Body of pancreas (tissue), 4 donors: ENCODE measurements around the gene CDH20. TPM values are rescaled to one million over a fixed set of nuclear protein-coding genes. Genes with fewer than 3 reads are reported as not detected.

Source experiments
- ATAC-seq: fragments of 150-250 bp; one replicate; pipeline ENCODE4 v1.9.1; 2016
- DNase-seq, 4 donors: peaks; one replicate each; pipeline ENCODE4 v3.0.0-alpha.2; 2019
- H3K27ac ChIP-seq, 4 donors: fragments of 200-600 bp; sonication (generic); 1 replicate in 3 of 4; 2 replicates in 1 of 4; pipeline versions ENCODE4 v1.5.1 to v1.6.1; 2016 to 2019; ENCODE audit warnings: mild to moderate bottlenecking in 1 of 4, mixed read lengths in 1 of 4, moderate library complexity in 1 of 4
- H3K27me3 ChIP-seq, 2 donors: fragments of 200-600 bp; sonication (generic); one replicate each; pipeline ENCODE4 v1.6.0; 2016; ENCODE audit warnings: mild to moderate bottlenecking in 1 of 2
- H3K36me3 ChIP-seq, 2 donors: fragments of 200-600 bp; sonication (generic); replicated peaks in 1 of 2; 2 replicates each; pipeline ENCODE4 v1.5.1; 2016; ENCODE audit warnings: low read depth in 2 of 2; ENCODE audit not compliant: insufficient read depth in 1 of 2
- H3K4me1 ChIP-seq: fragments of 200-600 bp; sonication (generic); one replicate; pipeline ENCODE4 v1.6.0; 2016
- H3K4me3 ChIP-seq, 2 donors: fragments of 200-600 bp; sonication (generic); 1 replicate in 1 of 2; 2 replicates in 1 of 2; pipeline ENCODE4 v1.5.1; 2016 to 2019
- H3K9me3 ChIP-seq, 3 donors: fragments of 200-600 bp; sonication (generic); 1 replicate in 2 of 3; 2 replicates in 1 of 3; pipeline ENCODE4 v1.5.1; 2016
- CTCF ChIP-seq, 7 experiments: fragments of 450-650 bp in 4 of 7; fragments of 200-600 bp in 3 of 7; sonication (generic) in 3 of 7; IDR thresholded peaks; one replicate each; pipeline ENCODE4 v1.5.1; 2016 to 2019; ENCODE audit warnings: antibody characterized with exemption in 7 of 7
- POLR2A ChIP-seq, 3 donors: fragments of 450-650 bp; IDR thresholded peaks; one replicate each; pipeline ENCODE4 v1.6.1; 2016; ENCODE audit warnings: antibody characterized with exemption in 3 of 3, mild to moderate bottlenecking in 2 of 3
- WGBS, 2 donors: methylation state at CpG; one replicate each; pipeline ENCODE4 v1.1.5; 2017; 5-methylcytosine and 5-hydroxymethylcytosine counted together
- intact Hi-C: fragments of 100-400 bp; cut with DNase I; formaldehyde crosslinking; loops from one replicate; pipeline ENCODE4 v1.15.1; 2023
- total RNA-seq, 2 donors: library from RNA; depleted of rRNA; stranded (reverse); fragments of >200 nt; gene quantifications; one replicate each; pipeline ENCODE4 v1.1.0, GENCODE V29; 2016

Gene CDH20
- total RNA-seq, 2 donors from 2014 or later: 0.26 to 6.3 TPM

GRCh38 chr18:61323951-61324350 lies 9.3 kb upstream of the CDH20 start:
- Histone ChIP-seq H3K9me3 (no peaks in the 10 kb centered on the region), H3K27ac (no peak overlapping the region), H3K27me3 (no peaks in the 10 kb centered on the region), H3K36me3 (no peaks in the 10 kb centered on the region), H3K4me3 (no peak overlapping the region), H3K4me1 (no peaks in the 10 kb centered on the region)
- intact Hi-C loops: no loop called here
- TF ChIP-seq CTCF (IDR thresholded peaks at IDR 0.05) (no peak), POLR2A (IDR thresholded peaks at IDR 0.05) (no peak)
- WGBS, 2 donors: 54 to 66% methylated on average over 1 of the region's 1 CpG
- ATAC-seq (no peak), DNase-seq (no peak)

GRCh38 chr18:61326407-61326806 lies 6.8 kb upstream of the CDH20 start:
- Histone ChIP-seq H3K4me3 (no peak overlapping the region), H3K9me3 (no peaks in the 10 kb centered on the region), H3K4me1 (no peaks in the 10 kb centered on the region), H3K36me3 (no peaks in the 10 kb centered on the region), H3K27ac (no peak overlapping the region), H3K27me3 (no peaks in the 10 kb centered on the region)
- intact Hi-C loops: no loop called here
- DNase-seq (no peak), ATAC-seq (no peak)
- TF ChIP-seq POLR2A (IDR thresholded peaks at IDR 0.05) (no peak), CTCF (IDR thresholded peaks at IDR 0.05) (no peak)

GRCh38 chr18:61329398-61329797 lies 3.8 kb upstream of the CDH20 start:
- Histone ChIP-seq H3K4me1 (peaks cover 11% of the 10 kb centered on the region), H3K36me3 (no peaks in the 10 kb centered on the region), H3K27ac (no peak overlapping the region), H3K27me3 (peaks cover 0 to 6% of the 10 kb centered on the region in 2 donors), H3K9me3 (no peaks in the 10 kb centered on the region), H3K4me3 (no peak overlapping the region)
- DNase-seq (no peak), ATAC-seq (no peak)
- WGBS, 2 donors: 31 to 35% methylated on average over 3 of the region's 3 CpGs
- no peak for TF ChIP-seq CTCF (IDR thresholded peaks at IDR 0.05)
- intact Hi-C loops: no loop called here

- Histone ChIP-seq H3K4me3 (no peak overlapping the region), H3K27ac (no peak overlapping the region), H3K36me3 (no peaks in the 10 kb centered on the region), H3K9me3 (no peaks in the 10 kb centered on the region), H3K4me1 (peaks cover 14% of the 10 kb centered on the region), H3K27me3 (peaks cover 0 to 6% of the 10 kb centered on the region in 2 donors)
- intact Hi-C loops: no loop called here
- ATAC-seq (no peak), DNase-seq (no peak)
- WGBS, 2 donors: 61 to 68% methylated on average over 3 of the region's 3 CpGs
- TF ChIP-seq POLR2A (IDR thresholded peaks at IDR 0.05) (no peak), CTCF (IDR thresholded peaks at IDR 0.05) (no peak)
These were observed 2.2 kb upstream of the CDH20 start for GRCh38 chr18:61331051-61331450.

GRCh38 chr18:61333746-61334490 lies 688 bp downstream of the CDH20 start:
- ATAC-seq (no peak), DNase-seq (no peak)
- intact Hi-C loops: no loop called here
- Histone ChIP-seq H3K4me1 (peaks cover 14% of the 10 kb centered on the region), H3K36me3 (no peaks in the 10 kb centered on the region), H3K9me3 (no peaks in the 10 kb centered on the region), H3K27ac (no peak overlapping the region), H3K27me3 (peaks cover 0 to 6% of the 10 kb centered on the region in 2 donors), H3K4me3 (no peak overlapping the region)
- TF ChIP-seq POLR2A (IDR thresholded peaks at IDR 0.05) (no peak), CTCF (IDR thresholded peaks at IDR 0.05) (no peak)
- 1% methylated on average over 19 to 65 of the region's 73 CpGs for WGBS, 2 donors
